Endothelial cell of umbilical vein (primary cell): ENCODE data around the gene ATP5PO.

Experiments used
- POLR2A ChIP-seq: IDR thresholded peaks from 2 replicates; pipeline ENCODE4 v1.6.1; 2012; ENCODE audit warnings: low read depth, mild to moderate bottlenecking, control low read depth, low read length
- POLR2AphosphoS5 ChIP-seq: IDR thresholded peaks from 2 replicates; pipeline ENCODE4 v1.6.1; 2012; ENCODE audit warnings: low read depth, mild to moderate bottlenecking, control low read depth, low read length, moderate library complexity; ENCODE audit not compliant: insufficient read depth

GRCh38 chr21:33939226-33939625 lies 23.6 kb upstream of the ATP5PO start:
- TF ChIP-seq POLR2A (no peak), POLR2AphosphoS5 (no peak)
